Naive thymus-derived CD4-positive, alpha-beta T cell (primary cell): ENCODE results near the gene CSF1R. TPM values are rescaled to one million over a fixed set of nuclear protein-coding genes. Genes with fewer than 3 reads are reported as not detected.

Experiments
- ATAC-seq: fragments of 150-1000 bp; cut with Tn5 transposase; 2 replicates; pipeline ENCODE4 v1.10.0; 2021; ENCODE audit warnings: mild to moderate bottlenecking, moderate library complexity
- CTCF ChIA-PET: fragments of 350-600 bp; sonication (Branson Sonifier 250); formaldehyde crosslinking; loops from one replicate; lab custom pipeline; 2021; ENCODE audit warnings: antibody characterized with exemption; lab: Charles Lee
- POLR2A ChIA-PET: fragments of 350-600 bp; sonication (Branson Sonifier 250); formaldehyde crosslinking; loops from one replicate; lab custom pipeline; 2021; ENCODE audit warnings: antibody characterized with exemption, inconsistent platforms; lab: Charles Lee
- DNase-seq, 9 donors: peaks; one replicate each; pipeline versions ENCODE4 v3.0.0 to v3.0.0-alpha.2; 2020 to 2022; ENCODE audit warnings: mixed read lengths in 1 of 9
- H3K27ac ChIP-seq: one replicate; pipeline ENCODE4 v1.7.0; 2013; ENCODE audit warnings: mild to moderate bottlenecking, low read depth, low read length, moderate library complexity
- H3K27me3 ChIP-seq, 2 donors: one replicate each; pipeline ENCODE4 v1.7.0; 2013; ENCODE audit warnings: low read length in 2 of 2, mild to moderate bottlenecking in 2 of 2, moderate library complexity in 2 of 2; ENCODE audit not compliant: control insufficient read depth in 2 of 2, insufficient read depth in 2 of 2
- H3K36me3 ChIP-seq, 3 experiments: 1 replicate in 2 of 3; 2 replicates in 1 of 3; pipeline ENCODE4 v1.7.0; 2013; ENCODE audit warnings: low read length in 3 of 3, mild to moderate bottlenecking in 3 of 3, moderate library complexity in 1 of 3; ENCODE audit not compliant: insufficient read depth in 3 of 3, control insufficient read depth in 2 of 3
- H3K4me1 ChIP-seq, 2 donors: one replicate each; pipeline ENCODE4 v1.7.0; 2013; ENCODE audit warnings: low read length in 2 of 2, mild to moderate bottlenecking in 2 of 2, moderate library complexity in 1 of 2; ENCODE audit not compliant: control insufficient read depth in 2 of 2, insufficient read depth in 2 of 2
- H3K4me3 ChIP-seq: 2 replicates; pipeline ENCODE4 v1.7.0; 2013; ENCODE audit warnings: mild to moderate bottlenecking, low read length
- H3K9me3 ChIP-seq, 3 experiments: 1 replicate in 2 of 3; 2 replicates in 1 of 3; pipeline ENCODE4 v1.7.0; 2013; ENCODE audit warnings: low read length in 3 of 3; ENCODE audit not compliant: control insufficient read depth in 2 of 3
- H3K27ac Mint-ChIP-seq, 9 donors: one replicate each; pipeline ENCODE4 v1.8.0; 2020 to 2022; ENCODE audit warnings: mixed read lengths in 9 of 9, mild to moderate bottlenecking in 8 of 9, moderate library complexity in 5 of 9, inconsistent platforms in 2 of 9
- H3K27me3 Mint-ChIP-seq, 5 donors: one replicate each; pipeline ENCODE4 v1.8.0; 2021 to 2022; ENCODE audit warnings: mixed read lengths in 5 of 5, mild to moderate bottlenecking in 1 of 5
- H3K36me3 Mint-ChIP-seq, 5 donors: one replicate each; pipeline ENCODE4 v1.8.0; 2020 to 2022; ENCODE audit warnings: mixed read lengths in 5 of 5, mild to moderate bottlenecking in 3 of 5, inconsistent platforms in 1 of 5
- H3K4me1 Mint-ChIP-seq, 7 donors: one replicate each; pipeline ENCODE4 v1.8.0; 2020 to 2022; ENCODE audit warnings: mixed read lengths in 7 of 7, mild to moderate bottlenecking in 3 of 7, inconsistent platforms in 1 of 7
- H3K4me3 Mint-ChIP-seq, 10 donors: one replicate each; pipeline ENCODE4 v1.8.0; 2020 to 2022; ENCODE audit warnings: mild to moderate bottlenecking in 10 of 10, mixed read lengths in 10 of 10, moderate library complexity in 6 of 10, inconsistent platforms in 2 of 10
- H3K9me3 Mint-ChIP-seq, 11 donors: one replicate each; pipeline ENCODE4 v1.8.0; 2020 to 2022; ENCODE audit warnings: mixed read lengths in 11 of 11, mild to moderate bottlenecking in 4 of 11, inconsistent platforms in 1 of 11, moderate library complexity in 1 of 11
- intact Hi-C, 2 donors: fragments of 100-400 bp; cut with micrococcal nuclease; formaldehyde crosslinking; loops; one replicate each; pipeline ENCODE4 v1.15.1; 2023
- polyA plus RNA-seq, 2 donors: library from polyadenylated mRNA; unstranded; fragments of 300-500 nt; fragmentation: Illumina TruSeq; gene quantifications; one replicate each; pipeline ENCODE4 v1.2.3, GENCODE V29; 2021
- total RNA-seq, 6 experiments: library from RNA in 5 of 6; stranded (reverse) in 5 of 6; gene quantifications; 1 replicate in 5 of 6; 2 replicates in 1 of 6; pipeline ENCODE4 v1.2.3 and lab custom pipeline; 2021 to 2026

Gene CSF1R
- total and polyA plus RNA-seq, 7 experiments from 2014 or later = 0.09 to 92.4 (median 4.5) TPM

DNA sequence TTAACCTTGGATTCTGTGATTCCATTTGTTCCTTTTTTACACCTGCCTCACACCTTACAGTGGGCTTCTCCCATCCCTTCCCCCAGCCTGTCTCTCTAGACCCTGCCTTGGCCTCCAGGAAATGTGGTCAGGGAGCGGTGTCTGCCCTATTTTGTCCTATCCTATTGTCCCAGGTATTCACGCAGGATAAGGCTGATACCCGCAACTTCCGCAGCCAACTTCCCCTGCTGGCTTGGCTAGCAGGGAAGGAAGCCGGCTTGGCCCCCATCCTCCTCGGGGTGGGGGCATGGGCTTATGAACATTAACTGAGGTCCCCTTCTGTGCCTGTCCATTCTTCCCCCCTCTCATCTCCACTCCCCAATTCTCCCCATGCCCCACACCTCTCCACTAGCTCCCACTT is 3.5 kb downstream of the CSF1R start:
- intact Hi-C loops = no loop called here
- no peak overlapping the region for H3K27ac Mint-ChIP-seq
- Histone ChIP-seq H3K4me1 (no peaks in the 10 kb centered on the region), H3K27me3 (peaks cover 0 to 3% of the 10 kb centered on the region in 2 donors), H3K9me3 (no peaks in the 10 kb centered on the region), H3K4me3 (no peak overlapping the region), H3K36me3 (no peaks in the 10 kb centered on the region), H3K27ac (no peak overlapping the region)
- H3K4me1 Mint-ChIP-seq = peaks cover 0 to 5% (median 0%) of the 10 kb centered on the region in 7 donors
- H3K4me3 Mint-ChIP-seq = no peak overlapping the region
- H3K36me3 Mint-ChIP-seq = peaks cover 0 to 3% (median 0%) of the 10 kb centered on the region in 5 donors
- CTCF ChIA-PET = no interaction called here
- POLR2A ChIA-PET = no interaction called here
- peaks cover 0 to 3% (median 0%) of the 10 kb centered on the region in 11 donors for H3K9me3 Mint-ChIP-seq
- H3K27me3 Mint-ChIP-seq = peaks cover 32 to 47% (median 41%) of the 10 kb centered on the region in 5 donors
- peak in 1 of 9 donors; percentile 4 for DNase-seq
- no peak for ATAC-seq

- peak; percentile 34 for ATAC-seq
- peak in 1 of 9 donors; percentile 20 for DNase-seq
- Histone ChIP-seq H3K36me3 (no peaks in the 10 kb centered on the region), H3K4me3 (no peak overlapping the region), H3K4me1 (no peaks in the 10 kb centered on the region), H3K9me3 (no peaks in the 10 kb centered on the region), H3K27me3 (peaks cover 0 to 3% of the 10 kb centered on the region in 2 donors), H3K27ac (no peak overlapping the region)
- H3K36me3 Mint-ChIP-seq = peaks cover 0 to 3% (median 0%) of the 10 kb centered on the region in 5 donors
- POLR2A ChIA-PET = no interaction called here
- intact Hi-C loops = no loop called here
- H3K4me3 Mint-ChIP-seq = no peak overlapping the region
- H3K4me1 Mint-ChIP-seq = peaks cover 0 to 5% (median 0%) of the 10 kb centered on the region in 7 donors
- peaks cover 0 to 3% (median 0%) of the 10 kb centered on the region in 11 donors for H3K9me3 Mint-ChIP-seq
- peaks cover 31 to 43% (median 36%) of the 10 kb centered on the region in 5 donors for H3K27me3 Mint-ChIP-seq
- CTCF ChIA-PET = no interaction called here
- no peak overlapping the region for H3K27ac Mint-ChIP-seq
Observed at GRCh38 chr5:150082374-150082773, 4.0 kb downstream of the CSF1R start.

GRCh38 chr5:150081541-150082283 is 4.6 kb downstream of the CSF1R start:
- Histone ChIP-seq H3K27ac (no peak overlapping the region), H3K36me3 (no peaks in the 10 kb centered on the region), H3K4me1 (no peaks in the 10 kb centered on the region), H3K9me3 (no peaks in the 10 kb centered on the region), H3K27me3 (peaks cover 0 to 3% of the 10 kb centered on the region in 2 donors), H3K4me3 (no peak overlapping the region)
- ChIA-PET CTCF (no interaction called here), POLR2A (no interaction called here)
- intact Hi-C loops = no loop called here
- H3K4me1 Mint-ChIP-seq = peaks cover 0 to 5% (median 0%) of the 10 kb centered on the region in 7 donors
- H3K27ac Mint-ChIP-seq = no peak overlapping the region
- H3K27me3 Mint-ChIP-seq = peaks cover 26 to 39% (median 30%) of the 10 kb centered on the region in 5 donors
- H3K4me3 Mint-ChIP-seq = no peak overlapping the region
- peak; percentile 77 for ATAC-seq
- H3K9me3 Mint-ChIP-seq = peaks cover 0 to 3% (median 0%) of the 10 kb centered on the region in 11 donors
- H3K36me3 Mint-ChIP-seq = peaks cover 0 to 3% (median 0%) of the 10 kb centered on the region in 5 donors
- peak in 1 of 9 donors; percentile 16 for DNase-seq

GRCh38 chr5:150080696-150081435 is 5.5 kb downstream of the CSF1R start:
- H3K36me3 ChIP-seq = no peaks in the 10 kb centered on the region
- Mint-ChIP-seq H3K36me3 (peaks cover 0 to 3% (median 0%) of the 10 kb centered on the region in 5 donors), H3K27me3 (peaks cover 24 to 33% (median 29%) of the 10 kb centered on the region in 5 donors), H3K4me1 (peaks cover 0 to 5% (median 0%) of the 10 kb centered on the region in 7 donors), H3K4me3 (no peak overlapping the region), H3K27ac (no peak overlapping the region), H3K9me3 (peaks cover 0 to 3% (median 0%) of the 10 kb centered on the region in 11 donors)
- H3K4me1 ChIP-seq = no peaks in the 10 kb centered on the region
- H3K27ac ChIP-seq = no peak overlapping the region
- ChIA-PET POLR2A (no interaction called here), CTCF (no interaction called here)
- no peak for DNase-seq
- no peak overlapping the region for H3K4me3 ChIP-seq
- no peak for ATAC-seq
- intact Hi-C loops = no loop called here
- peaks cover 0 to 3% of the 10 kb centered on the region in 2 donors for H3K27me3 ChIP-seq
- H3K9me3 ChIP-seq = no peaks in the 10 kb centered on the region

DNA sequence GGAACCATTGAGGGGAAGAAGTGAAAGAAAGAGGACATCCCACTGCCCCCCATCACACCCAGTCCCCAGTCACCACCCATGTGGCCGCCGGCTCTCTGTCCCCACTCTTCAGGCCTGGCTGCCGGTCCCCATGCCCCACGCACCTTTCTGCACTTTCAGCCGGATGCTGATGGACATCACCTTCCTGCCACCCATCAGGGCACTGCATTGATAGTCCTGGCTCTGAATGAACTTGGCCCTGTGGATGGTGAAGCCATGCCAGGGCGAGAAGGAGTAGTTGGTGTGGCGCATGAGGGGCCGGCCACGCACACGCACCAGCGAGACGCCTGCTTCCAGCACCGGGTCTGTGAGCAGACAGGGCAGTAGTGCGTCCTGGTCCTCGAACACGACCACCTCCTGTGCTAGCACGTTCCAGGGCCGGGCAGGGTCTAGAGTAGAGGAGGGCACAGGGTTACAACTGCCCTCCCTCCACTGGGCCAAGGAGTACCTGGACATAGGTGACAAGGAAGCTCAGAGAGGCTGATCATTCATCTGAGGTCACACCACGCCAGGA is 6.4 kb downstream of the CSF1R start:
- Mint-ChIP-seq H3K36me3 (no peaks in the 10 kb centered on the region), H3K9me3 (peaks cover 0 to 2% (median 0%) of the 10 kb centered on the region in 11 donors), H3K27ac (no peak overlapping the region), H3K4me3 (no peak overlapping the region), H3K27me3 (peaks cover 17 to 27% (median 25%) of the 10 kb centered on the region in 5 donors), H3K4me1 (peaks cover 0 to 5% (median 0%) of the 10 kb centered on the region in 7 donors)
- Histone ChIP-seq H3K27ac (no peak overlapping the region), H3K4me1 (no peaks in the 10 kb centered on the region), H3K36me3 (no peaks in the 10 kb centered on the region), H3K27me3 (peaks cover 0 to 3% of the 10 kb centered on the region in 2 donors), H3K4me3 (no peak overlapping the region), H3K9me3 (no peaks in the 10 kb centered on the region)
- ChIA-PET CTCF (no interaction called here), POLR2A (no interaction called here)
- no peak for ATAC-seq
- intact Hi-C loops = no loop called here
- peak in 1 of 9 donors; percentile 12 for DNase-seq

- CTCF ChIA-PET = no interaction called here
- Histone ChIP-seq H3K4me1 (no peaks in the 10 kb centered on the region), H3K27ac (no peak overlapping the region), H3K9me3 (no peaks in the 10 kb centered on the region), H3K36me3 (no peaks in the 10 kb centered on the region), H3K4me3 (no peak overlapping the region), H3K27me3 (peaks cover 0 to 3% of the 10 kb centered on the region in 2 donors)
- Mint-ChIP-seq H3K9me3 (peaks cover 0 to 2% (median 0%) of the 10 kb centered on the region in 11 donors), H3K36me3 (no peaks in the 10 kb centered on the region), H3K4me1 (peaks cover 0 to 5% (median 0%) of the 10 kb centered on the region in 7 donors), H3K27me3 (peaks cover 14 to 27% (median 25%) of the 10 kb centered on the region in 5 donors), H3K27ac (peak overlapping the region in 1 of 9 donors; percentile 59), H3K4me3 (no peak overlapping the region)
- POLR2A ChIA-PET = no interaction called here
- intact Hi-C loops = no loop called here
- DNase-seq (peak in 1 of 9 donors; percentile 16), ATAC-seq (no peak)
Observed at GRCh38 chr5:150078802-150079689, 7.3 kb downstream of the CSF1R start.
